ENCODE data around the gene GLB1L2.
"Not testable (repeated sequence)": the region's sequence is repeated elsewhere in the genome, so short reads cannot be mapped to it uniquely, and the experiment has no call there.

The GLB1L2 gene, protein sequence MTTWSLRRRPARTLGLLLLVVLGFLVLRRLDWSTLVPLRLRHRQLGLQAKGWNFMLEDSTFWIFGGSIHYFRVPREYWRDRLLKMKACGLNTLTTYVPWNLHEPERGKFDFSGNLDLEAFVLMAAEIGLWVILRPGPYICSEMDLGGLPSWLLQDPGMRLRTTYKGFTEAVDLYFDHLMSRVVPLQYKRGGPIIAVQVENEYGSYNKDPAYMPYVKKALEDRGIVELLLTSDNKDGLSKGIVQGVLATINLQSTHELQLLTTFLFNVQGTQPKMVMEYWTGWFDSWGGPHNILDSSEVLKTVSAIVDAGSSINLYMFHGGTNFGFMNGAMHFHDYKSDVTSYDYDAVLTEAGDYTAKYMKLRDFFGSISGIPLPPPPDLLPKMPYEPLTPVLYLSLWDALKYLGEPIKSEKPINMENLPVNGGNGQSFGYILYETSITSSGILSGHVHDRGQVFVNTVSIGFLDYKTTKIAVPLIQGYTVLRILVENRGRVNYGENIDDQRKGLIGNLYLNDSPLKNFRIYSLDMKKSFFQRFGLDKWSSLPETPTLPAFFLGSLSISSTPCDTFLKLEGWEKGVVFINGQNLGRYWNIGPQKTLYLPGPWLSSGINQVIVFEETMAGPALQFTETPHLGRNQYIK

DNA sequence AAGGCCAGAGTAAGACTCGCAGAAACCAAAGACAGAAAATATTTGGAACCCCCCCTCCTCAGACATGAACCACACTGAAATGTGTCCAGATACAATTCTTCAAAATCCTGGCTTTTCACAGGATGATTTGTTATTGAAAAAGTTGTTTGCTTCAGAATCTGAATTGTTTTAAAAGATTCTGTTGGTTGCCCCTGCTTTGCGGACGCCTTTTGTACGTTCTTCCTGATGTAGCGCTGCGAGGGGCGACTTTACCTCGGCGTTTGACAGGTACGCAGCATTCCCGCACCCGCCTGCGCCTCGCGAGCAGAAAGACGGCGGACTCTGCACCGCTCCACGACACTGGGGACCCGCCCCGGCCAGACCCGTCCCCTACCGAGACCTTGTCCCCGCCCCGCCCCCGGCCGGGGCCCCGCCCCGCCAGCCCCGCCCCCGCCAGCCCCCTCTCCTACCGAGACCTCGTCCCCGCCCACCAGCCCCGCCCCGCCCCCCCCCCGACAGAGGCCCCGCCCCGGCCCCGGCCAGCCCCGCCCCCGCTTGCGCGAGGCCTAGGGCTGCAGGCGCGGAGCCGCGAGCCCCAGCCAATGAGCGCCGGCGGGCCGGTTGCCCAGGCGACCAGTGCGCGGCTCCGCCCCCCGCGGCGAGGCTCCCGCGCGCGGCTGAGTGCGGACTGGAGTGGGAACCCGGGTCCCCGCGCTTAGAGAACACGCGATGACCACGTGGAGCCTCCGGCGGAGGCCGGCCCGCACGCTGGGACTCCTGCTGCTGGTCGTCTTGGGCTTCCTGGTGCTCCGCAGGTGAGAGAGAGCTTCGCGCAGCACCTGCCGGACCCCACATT is at the start of gene GLB1L2:
GLB1L2 (plus strand) TSS at position 635 of the 835 bp plus-strand sequence; CDS start at position 709, 74 bp downstream.
- no peak for FAIRE-seq

DNA sequence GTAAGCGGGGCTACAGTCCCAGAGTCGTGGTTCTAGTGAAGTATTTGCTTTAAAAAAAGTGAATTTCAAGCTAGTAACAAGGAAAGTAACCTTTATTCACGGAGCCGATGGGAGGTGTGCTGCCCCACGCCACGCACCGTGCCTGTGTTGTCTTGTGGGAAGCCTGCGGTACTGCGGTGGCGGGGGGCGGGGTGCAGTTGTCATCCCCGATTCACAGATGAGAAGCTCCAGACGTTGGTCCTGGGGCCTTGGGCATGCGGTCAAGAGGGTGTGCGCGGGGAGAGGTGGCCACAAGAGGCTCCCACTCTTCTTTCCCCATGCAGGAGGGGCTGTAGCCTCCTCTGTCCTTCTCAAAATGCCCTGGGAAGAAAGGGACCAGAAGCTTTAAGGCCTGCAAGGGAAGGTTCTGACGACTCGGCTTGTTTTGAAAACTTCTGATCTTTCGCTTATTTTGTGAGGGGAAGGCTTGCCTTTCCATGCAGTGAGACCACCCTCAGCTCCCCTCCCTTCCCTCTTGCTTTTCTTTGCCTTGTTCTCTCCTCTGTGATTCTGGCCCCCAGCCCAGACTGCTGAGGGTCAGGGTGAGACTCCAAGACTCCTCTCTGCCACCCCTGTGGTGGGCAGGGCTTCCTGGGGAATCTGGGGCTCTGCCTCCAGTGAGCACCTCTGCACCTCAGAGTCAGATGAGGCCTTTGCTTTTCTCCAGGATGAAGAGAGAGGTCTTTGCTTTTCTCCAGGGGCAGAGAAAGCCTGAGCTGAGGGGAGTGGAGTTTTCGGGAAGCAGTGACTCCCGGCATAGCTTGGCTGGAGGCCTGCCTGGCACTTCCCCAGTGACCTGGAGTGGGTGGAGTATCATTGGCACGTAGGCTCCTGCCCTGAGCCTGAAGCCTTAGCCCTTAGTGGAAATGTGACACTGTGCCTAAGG is 49.4 kb upstream of the GLB1L2 start:
- no peak for FAIRE-seq

DNA sequence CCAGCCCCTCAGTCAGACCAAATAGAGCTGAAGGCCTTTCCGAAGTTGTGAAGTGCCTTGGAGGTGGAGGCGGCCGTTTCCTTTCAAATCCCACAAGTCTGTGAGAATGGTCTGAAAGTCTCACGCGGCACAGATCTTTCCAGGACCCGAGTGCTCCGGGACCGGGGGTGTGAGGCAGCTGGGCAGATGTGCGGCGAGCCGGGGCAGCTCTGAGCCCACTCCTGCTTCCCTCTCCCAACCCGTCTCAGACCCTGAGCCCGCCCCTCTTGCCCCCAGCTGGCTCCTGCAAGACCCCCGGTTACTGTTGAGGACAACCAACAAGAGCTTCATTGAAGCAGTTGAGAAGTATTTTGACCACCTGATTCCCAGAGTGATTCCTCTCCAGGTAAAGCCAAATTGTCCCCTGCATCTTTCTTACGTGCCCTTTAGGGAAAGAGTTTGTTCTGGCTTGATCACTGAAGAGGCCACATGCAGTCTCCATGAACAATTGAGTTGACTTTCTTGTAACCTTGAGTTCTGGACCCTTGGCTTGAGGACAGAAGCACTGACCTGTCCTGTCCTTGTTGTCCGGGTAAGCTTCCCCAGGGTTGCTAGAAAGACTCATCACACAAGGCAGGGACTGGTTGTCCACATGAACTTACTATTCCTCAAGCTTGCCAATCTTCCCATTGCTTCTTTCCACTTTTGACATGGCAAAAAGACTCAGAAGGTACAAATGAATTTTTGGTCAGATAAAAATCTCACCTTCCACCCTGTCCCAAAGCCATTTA is 48.1 kb upstream of the GLB1L2 start:
- FAIRE-seq, result no peak

DNA sequence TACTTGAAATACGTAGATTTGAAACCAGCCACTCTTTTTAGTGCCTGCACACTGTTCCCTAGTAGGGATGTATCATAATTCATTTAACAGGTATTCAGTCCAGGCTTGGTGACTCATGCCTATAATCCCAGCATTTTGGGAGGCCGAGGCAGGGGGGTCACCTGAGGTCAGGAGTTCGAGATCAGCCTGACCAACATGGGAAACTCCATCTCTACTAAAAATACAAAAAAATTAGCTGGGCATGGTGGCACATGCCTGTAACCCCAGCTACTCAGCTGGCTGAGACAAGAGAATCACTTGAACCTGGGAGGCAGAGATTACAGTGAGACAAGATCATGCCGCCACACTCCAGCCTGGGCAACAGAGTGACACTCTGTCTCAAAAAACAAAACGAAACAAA is 47.4 kb upstream of the GLB1L2 start:
- FAIRE-seq, result not testable (repeated sequence)

DNA sequence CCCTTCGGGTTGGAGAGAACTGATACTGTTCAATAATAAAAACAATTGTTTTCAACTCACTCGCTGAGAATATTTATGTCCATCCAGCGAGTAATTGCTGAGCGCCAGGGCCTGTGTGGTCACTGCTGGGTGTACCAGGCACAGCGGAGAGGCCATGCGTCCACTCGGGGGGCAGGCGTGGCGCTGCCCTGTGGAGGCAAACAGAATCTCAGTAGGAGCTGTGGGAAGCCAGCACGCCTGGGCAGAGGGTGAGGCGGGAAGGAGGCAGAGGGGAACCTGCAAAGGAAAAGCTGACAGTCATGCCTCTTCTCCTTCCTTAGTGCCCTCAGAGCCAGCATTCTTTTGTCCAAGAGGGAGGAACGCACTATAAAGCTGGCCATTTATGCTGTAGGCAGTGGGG is 44.2 kb upstream of the GLB1L2 start:
- no peak for FAIRE-seq

DNA sequence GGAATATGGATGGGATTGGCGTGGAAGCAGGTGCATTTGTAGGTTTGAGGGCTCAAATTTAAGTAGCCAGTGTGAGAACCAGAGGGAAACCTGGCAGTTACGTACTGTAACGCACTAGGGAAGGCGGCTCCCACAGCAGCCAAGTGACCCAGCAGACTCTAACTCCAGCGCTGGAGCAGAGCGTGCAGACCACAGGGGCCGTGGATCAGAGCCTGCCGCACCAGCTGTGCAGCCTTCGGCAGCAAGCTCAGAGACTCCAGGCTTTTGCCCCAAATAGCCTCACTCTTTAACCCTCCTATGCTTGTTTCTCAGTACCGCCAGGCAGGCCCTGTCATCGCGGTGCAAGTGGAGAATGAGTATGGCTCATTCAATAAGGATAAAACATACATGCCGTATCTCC is 43.3 kb upstream of the GLB1L2 start:
- FAIRE-seq, result no peak

DNA sequence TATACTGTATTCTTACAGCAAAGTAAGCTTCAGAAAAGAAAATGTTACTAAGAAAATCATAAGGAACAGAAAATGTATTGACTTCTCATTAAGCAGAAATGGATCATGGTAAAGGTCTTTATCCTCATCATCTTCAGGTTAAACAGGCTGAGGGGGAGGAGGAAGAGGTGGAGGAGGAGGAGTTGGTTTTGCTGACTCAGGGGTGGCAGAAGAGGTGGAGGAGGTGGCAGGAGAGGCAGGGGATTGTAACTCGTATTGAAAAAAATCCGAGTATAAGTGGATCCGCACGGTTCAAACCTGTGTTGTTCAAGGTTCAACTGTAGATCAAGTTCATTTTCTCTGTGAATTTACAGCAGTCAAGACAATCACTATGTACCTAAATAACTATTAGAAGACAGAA is 42.6 kb upstream of the GLB1L2 start:
- no peak for FAIRE-seq

DNA sequence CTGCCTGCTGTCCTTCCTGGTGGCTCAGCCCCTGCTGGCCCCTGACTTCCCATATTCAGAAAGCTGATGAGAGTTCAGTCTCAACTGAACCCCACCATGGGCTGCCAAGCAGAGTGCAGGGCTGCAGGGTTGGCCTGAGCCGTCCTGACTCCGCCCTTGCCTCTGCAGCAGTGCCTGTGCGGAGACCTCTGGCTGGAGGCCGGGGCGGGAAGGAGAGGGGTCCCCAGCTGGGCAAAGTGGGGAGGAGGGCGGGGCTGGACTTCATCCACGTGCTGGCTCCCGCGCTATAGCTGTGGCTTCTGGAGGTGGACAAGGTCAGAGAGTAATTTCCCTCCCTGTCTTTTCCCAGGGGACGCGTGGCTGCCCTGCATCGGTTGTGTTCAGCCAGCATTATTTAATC is 42.0 kb upstream of the GLB1L2 start:
- FAIRE-seq, result no peak

DNA sequence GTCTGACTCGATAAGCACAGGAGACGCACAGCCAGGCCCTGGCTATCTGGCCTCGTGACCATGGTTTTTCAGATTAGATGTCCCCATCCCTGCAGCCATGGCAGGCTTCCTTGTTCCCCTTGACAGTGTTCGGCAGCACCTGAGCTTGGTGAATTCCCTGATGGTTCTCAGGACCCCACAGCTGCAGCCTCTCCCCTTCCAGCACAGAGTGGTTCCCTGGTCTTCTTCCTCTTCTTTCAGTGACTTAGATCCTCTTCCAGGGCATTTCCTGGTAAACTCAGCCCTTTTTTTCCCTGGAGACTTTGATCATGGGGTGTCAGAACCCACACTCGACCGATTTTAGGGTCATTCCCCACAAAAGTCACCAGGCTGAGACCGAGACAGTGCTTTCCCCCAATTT is 41.1 kb upstream of the GLB1L2 start:
- no peak for FAIRE-seq

DNA sequence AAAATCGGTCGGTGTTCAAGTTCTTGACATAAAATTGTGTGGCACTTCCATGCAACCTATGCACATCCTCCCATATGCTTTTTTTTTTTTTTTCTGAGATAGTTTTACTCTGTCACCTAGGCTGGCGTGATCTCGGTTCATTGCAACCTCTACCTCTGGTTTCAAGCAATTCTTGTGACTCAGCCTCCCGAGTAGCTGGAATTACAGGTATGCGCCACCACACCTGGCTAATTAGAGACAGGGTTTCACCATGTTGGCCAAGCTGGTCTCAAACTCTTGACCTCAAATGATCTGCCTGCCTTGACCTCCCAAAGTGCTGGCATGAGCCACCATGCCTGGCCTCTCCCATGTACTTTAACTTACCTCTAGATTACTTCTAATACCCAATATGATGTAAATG is 40.6 kb upstream of the GLB1L2 start:
- no peak for FAIRE-seq

DNA sequence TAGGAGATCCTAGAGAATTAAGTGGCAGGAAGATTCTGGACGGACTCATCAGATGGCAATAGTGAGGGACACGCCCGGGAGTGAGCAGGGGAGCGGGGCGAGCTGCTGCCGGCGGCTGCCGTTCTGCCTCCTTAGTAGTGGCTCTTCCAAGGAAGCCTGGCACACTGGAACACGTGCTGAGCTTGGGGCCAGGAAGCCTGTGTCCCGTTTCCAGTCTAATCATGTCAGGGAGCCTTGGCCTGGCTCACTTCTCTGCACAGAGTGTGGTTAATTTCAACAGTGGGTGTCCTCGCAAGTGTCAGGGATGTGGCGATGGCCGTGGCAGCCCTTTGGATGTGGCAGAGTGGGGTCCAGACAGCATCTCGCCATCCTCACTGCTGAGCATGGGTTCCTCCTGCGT is 39.1 kb upstream of the GLB1L2 start:
- no peak for FAIRE-seq

DNA sequence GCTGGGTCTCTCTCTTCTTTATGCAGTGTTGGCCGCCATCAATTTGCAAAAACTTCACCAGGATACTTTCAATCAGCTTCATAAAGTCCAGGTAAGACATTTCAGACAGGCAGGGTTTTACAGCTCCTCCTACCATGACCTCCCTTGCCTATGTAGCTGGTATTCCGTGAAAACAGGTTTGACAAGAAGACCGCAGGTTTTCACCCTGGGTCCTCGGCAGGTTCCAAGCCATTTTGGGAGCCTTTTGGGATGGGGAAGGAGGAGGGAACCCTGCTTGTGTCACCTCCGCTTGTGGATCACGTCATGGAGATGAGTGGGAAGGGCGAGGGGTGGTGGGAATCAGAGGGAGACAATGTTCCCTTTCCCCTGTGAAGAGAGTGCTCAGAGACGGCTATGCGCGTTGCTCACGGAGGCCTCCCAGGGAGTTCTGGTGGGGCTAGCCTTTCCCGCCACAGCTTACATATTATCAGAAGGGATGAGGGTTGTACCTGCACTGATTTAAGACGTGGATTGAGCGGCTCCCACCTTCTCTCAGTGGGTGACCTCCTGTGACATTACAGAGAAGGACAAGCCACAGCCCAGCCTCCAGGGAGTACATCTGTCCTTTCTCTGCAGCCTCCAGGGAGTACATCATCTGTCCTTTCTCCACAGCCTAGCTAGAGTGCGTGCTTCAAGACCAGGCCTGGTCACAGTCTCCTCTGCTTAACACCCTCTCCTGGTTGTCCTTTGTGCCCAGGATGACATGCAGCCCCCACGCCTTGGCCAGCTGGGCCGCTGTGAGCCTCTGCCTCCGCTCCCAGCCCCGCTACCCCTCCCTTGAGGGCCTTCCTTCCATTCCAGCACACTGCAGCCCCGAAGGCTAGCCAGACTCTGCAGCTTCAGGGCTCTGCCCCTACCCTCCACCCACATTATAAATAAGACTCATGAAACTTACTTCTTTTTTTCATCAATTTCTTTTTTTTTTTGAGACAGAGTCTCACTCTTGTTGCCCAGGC is 38.4 kb upstream of the GLB1L2 start:
- FAIRE-seq, result no peak

DNA sequence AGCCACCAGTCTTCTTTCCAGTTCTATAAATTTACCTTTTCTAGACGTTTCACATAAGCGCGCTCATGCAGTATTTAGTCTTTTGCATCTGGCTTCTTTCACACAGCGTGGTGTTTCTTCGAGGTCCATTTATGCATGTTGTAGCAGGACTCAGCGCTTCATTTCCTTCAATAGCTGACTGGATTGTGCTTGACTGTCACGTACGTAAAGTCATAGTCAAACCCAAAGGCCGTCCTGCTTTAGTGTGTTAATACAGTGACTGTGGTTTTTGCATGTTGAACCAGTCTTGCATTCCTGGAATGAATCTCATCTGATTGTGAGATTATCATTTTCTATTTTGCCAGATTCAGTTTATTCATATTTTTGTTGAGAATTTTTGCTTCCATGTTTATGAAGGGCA is 37.1 kb upstream of the GLB1L2 start:
- no peak for FAIRE-seq

DNA sequence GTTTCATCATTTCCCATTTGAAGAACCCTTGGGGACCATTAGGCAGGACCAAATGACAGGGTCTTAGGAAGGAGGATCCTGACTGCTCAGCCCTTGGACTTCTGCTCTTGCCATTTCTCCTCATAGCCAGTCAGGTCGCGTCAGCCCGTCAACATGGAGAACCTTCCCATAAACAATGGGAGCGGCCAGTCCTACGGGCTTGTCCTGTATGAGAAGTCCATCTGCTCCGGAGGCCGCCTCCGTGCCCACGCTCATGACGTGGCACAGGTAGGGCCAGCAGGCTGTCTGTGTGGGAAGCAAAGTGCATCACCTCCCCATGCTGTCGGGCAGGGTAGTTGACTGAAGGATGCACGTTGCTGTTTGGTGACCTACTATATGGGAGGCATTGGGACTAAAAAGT is 19.6 kb upstream of the GLB1L2 start:
- no peak for FAIRE-seq

DNA sequence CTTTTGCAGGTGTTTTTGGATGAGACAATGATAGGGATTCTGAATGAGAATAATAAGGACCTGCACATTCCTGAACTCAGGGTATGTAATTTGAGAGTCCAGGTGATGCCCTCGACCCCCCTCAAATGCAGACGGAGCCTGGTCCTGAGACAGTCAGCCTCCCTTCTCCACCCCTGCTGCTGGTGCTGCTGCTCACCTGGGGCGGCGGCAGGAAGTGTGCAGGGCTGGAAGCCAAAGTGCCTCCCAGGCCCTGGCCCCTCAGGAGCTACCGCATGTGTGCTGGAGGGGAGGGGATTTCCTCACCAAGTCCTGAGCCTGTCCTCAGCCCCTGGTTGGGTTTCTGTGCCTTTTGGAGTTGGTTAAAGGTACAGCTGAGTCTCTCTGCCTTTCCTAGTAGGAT is 19.0 kb upstream of the GLB1L2 start:
- no peak for FAIRE-seq

DNA sequence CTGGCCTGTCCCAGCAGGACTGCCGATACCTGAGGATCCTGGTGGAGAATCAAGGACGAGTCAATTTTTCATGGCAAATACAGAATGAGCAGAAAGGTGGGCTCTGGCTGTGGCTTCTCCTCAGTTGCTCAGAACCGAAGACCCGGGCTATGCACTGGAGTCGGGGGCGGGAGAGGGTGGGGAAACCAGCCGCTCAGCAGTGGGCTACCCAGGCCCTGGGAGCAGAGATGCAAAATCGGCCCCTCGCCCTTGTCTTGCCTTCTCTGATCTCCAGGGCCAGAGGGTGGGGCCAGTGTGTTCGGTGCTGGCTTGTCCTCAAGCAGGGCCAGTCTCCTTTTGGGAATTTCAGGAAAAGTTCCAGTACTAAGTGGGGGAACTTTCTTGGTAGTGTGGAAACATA is 18.4 kb upstream of the GLB1L2 start:
- FAIRE-seq, result no peak

DNA sequence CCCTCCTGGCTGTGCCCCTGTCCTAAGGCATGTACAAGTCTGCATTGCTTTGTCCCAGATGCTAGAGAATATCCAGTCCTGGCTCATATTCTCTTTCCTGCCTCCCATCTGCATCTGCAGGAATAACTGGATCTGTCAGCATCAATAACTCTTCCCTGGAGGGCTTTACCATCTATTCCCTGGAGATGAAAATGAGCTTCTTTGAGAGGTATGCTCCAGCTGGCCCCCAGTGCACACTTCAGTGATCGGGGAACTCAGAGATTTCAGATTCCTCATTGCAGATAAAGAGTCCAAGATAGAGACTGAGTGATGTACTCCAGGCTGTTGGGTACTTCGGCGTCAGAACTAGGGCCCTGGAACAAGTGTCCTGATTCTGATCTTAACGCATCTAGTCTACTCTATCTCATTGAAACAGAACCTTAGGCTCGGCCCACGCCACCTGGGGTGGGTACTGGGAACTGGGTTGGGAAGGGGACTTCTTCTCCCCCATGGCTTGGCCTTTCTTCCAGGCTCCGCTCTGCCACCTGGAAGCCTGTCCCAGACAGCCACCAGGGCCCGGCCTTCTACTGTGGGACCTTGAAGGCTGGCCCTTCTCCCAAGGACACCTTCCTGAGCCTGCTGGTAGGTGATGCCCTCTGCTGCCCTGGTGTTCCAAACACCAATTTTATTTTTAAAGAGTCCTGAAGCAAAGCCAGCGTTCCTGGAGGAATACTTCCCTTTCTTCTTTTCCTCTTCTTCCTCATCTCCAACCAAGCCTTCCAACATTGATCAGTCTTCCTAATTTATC is 17.8 kb upstream of the GLB1L2 start:
- no peak for FAIRE-seq

DNA sequence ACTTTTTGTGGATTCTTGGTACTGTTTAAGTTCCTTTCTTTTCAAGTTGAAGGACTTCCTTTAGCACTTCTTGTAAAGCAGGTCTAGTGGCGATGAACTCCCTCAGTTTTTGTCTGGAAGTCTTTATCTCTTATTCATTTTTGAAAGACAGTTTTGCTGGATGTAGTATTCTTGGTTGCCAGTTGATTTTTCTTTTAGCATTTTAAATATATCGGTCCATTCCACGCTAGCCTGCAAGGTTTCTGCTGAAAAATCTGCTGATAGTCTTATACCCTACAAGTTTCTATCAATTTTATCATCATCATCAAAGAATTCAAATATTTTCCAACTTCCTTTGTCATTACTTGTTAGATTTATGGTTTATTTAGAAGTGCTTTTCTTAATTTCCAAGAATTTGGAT is 14.7 kb upstream of the GLB1L2 start:
- no peak for FAIRE-seq

DNA sequence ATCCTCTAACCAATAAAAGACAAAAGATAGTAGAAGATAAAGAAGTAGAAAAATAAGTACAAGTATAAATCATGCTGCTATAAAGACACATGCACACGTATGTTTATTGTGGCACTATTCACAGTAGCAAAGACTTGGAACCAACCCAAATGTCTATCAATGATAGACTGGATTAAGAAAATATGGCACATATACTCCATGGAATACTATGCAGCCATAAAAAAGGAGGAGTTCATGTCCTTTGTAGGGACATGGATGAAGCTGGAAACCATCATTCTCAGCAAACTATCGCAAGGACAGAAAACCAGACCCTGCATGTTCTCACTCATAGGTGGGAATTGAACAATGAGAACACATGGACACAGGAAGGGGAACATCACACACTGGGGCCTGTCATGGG is 10.4 kb upstream of the GLB1L2 start:
- FAIRE-seq, result not testable (repeated sequence)

DNA sequence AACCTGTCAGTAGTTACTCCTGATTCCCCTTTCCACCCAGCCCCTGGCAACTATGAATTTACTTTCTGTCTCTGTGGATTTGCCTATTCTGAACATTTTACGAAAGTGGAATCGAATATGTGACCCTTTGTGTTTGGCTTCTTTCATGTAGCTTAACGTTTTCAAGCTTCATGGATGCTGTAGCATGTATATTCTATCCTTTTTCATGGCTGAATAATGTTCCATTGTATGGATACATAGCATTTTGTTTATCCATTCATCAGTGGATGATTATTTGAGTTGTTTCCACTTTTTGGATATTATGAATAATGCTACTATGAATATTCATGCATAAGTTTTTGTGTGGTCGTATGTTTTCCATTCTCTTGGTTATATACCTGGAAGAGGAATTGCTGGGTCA is 9.2 kb upstream of the GLB1L2 start:
- no peak for FAIRE-seq

All from colon (tissue), 2 donors.